K562 (cell line): ENCODE measurements around the gene SRGN. TPM values are rescaled to one million over a fixed set of nuclear protein-coding genes. Genes with fewer than 3 reads are reported as not detected.

Experiments used
- BACH1 ChIP-seq: fragments of 200-800 bp; sonication (Bioruptor generic); IDR thresholded peaks from 2 replicates; pipeline ENCODE4 v1.6.1; 2016; ENCODE audit warnings: missing genetic modification characterization, missing compliant biosample characterization
- CEBPB ChIP-seq: fragments of 450-650 bp; IDR thresholded peaks from 2 replicates; pipeline ENCODE4 v1.6.1; 2016; ENCODE audit warnings: missing genetic modification characterization, missing compliant biosample characterization
- CREM ChIP-seq: IDR thresholded peaks from 2 replicates; pipeline ENCODE4 v1.6.1; 2014; ENCODE audit warnings: antibody characterized with exemption, low read depth
- GATAD2A ChIP-seq: fragments of 450-650 bp; IDR thresholded peaks from 2 replicates; pipeline ENCODE4 v1.6.1; 2017
- GTF2A2 ChIP-seq: IDR thresholded peaks from 2 replicates; pipeline ENCODE4 v1.6.1; 2016; ENCODE audit warnings: mild to moderate bottlenecking, missing genetic modification characterization, missing compliant biosample characterization
- HCFC1 ChIP-seq: IDR thresholded peaks from 2 replicates; pipeline ENCODE4 v1.6.1; 2012; ENCODE audit warnings: low read depth, low read length, improper control_type of control experiment
- KAT7 ChIP-seq: sonication (generic); formaldehyde crosslinking; IDR thresholded peaks from 2 replicates; pipeline ENCODE4 v1.8.0; 2022; ENCODE audit warnings: missing genetic modification reagents, mild to moderate bottlenecking, borderline replicate concordance
- LARP7 ChIP-seq: fragments of 450-650 bp; IDR thresholded peaks from 2 replicates; pipeline ENCODE4 v1.6.1; 2016
- MAZ ChIP-seq, 2 experiments: fragments of 450-650 bp in 1 of 2; sonication (generic) in 1 of 2; formaldehyde crosslinking; IDR thresholded peaks in 1 of 2; conservative IDR thresholded peaks in 1 of 2; 2 replicates each; pipeline versions ENCODE4 v1.4.0 to v1.5.0; 2020; ENCODE audit warnings: mild to moderate bottlenecking in 1 of 2, missing genetic modification reagents in 1 of 2
- MEF2D ChIP-seq: conservative IDR thresholded peaks from 2 replicates; pipeline ENCODE4 v1.6.1; 2016; ENCODE audit warnings: low read depth, missing genetic modification characterization, missing compliant biosample characterization
- POLR2A ChIP-seq: fragments of 450-650 bp; conservative IDR thresholded peaks from 2 replicates; pipeline ENCODE4 v1.6.1; 2016
- RHOXF2B ChIP-seq: fragments of 250-450 bp; sonication (Bioruptor Pico); conservative IDR thresholded peaks from 2 replicates; pipeline ENCODE4 v1.5.1; 2021
- SNIP1 ChIP-seq: fragments of 450-650 bp; IDR thresholded peaks from 2 replicates; pipeline ENCODE4 v1.7.1; 2017; ENCODE audit warnings: low read depth, mild to moderate bottlenecking
- TCFL5 ChIP-seq: fragments of 250-450 bp; sonication (Bioruptor Pico); conservative IDR thresholded peaks from 2 replicates; pipeline ENCODE4 v1.6.1; 2021; ENCODE audit warnings: mild to moderate bottlenecking, moderate library complexity, matching md5 sums
- U2AF1 ChIP-seq: fragments of 200-400 bp; formaldehyde crosslinking; optimal IDR thresholded peaks from 2 replicates; pipeline ENCODE3; 2017; ENCODE audit warnings: mild to moderate bottlenecking, low read depth, low read length, moderate library complexity
- ZNF408 ChIP-seq: fragments of 250-450 bp; sonication (Bioruptor Pico); IDR thresholded peaks from 2 replicates; pipeline ENCODE4 v1.4.0; 2020; ENCODE audit warnings: low read depth, mild to moderate bottlenecking, moderate library complexity
- ZNF830 ChIP-seq: fragments of 250-450 bp; sonication (Bioruptor Pico); IDR thresholded peaks from 2 replicates; pipeline ENCODE4 v1.5.0; 2021; ENCODE audit warnings: mild to moderate bottlenecking
- ZZZ3 ChIP-seq: fragments of 450-650 bp; IDR thresholded peaks from 2 replicates; pipeline ENCODE4 v1.6.1; 2016; ENCODE audit warnings: antibody characterized with exemption, mild to moderate bottlenecking, moderate library complexity
- polyA plus RNA-seq, 8 experiments: library from polyadenylated mRNA; depleted of rRNA in 4 of 8; stranded (reverse) in 5 of 8; unstranded in 3 of 8; fragments of >200 nt; fragmentation: Nextera tagmentation in 2 of 8; fragmentation: Illumina TruSeq in 1 of 8; extraction: Ambion mirVana in 2 of 8; extraction: Trizol in 1 of 8; gene quantifications; 2 replicates each; pipeline versions ENCODE4 v1.2.1 to v1.2.3, GENCODE V29; 2011 to 2014; ENCODE audit warnings: inconsistent platforms in 1 of 8, missing spikeins in 1 of 8
- total RNA-seq, 7 experiments: library from RNA; depleted of rRNA in 6 of 7; stranded (reverse); fragments of >200 nt in 6 of 7; fragmentation: Illumina TruSeq in 2 of 7; extraction: Trizol in 2 of 7; gene quantifications; 2 replicates each; pipeline versions ENCODE4 v1.2.1 to v1.2.3, GENCODE V29; 2011 to 2021; ENCODE audit warnings: low replicate concordance in 1 of 7
- TF ChIP-seq, protein P1 (sequence below): fragments of 450-650 bp; formaldehyde crosslinking; IDR thresholded peaks from 2 replicates; pipeline ENCODE4 v1.4.0; 2022; ENCODE audit warnings: mild to moderate bottlenecking, moderate library complexity
- TF ChIP-seq, protein P2 (sequence below), 2 experiments: IDR thresholded peaks; 2 replicates each; pipeline ENCODE4 v1.6.1; 2011; ENCODE audit warnings: borderline replicate concordance in 1 of 2, control low read depth in 1 of 2, low read depth in 1 of 2, low read length in 1 of 2, mild to moderate bottlenecking in 1 of 2, mixed read lengths in 1 of 2, moderate library complexity in 1 of 2; ENCODE audit not compliant: insufficient read depth in 1 of 2, insufficient read length in 1 of 2, poor library complexity in 1 of 2, severe bottlenecking in 1 of 2; ENCODE audit errors: extremely low read depth in 1 of 2
- TF ChIP-seq, protein P3 (sequence below): fragments of 250-450 bp; sonication (Bioruptor Pico); IDR thresholded peaks from 2 replicates; pipeline ENCODE4 v1.6.1; 2021; ENCODE audit warnings: mild to moderate bottlenecking
- TF ChIP-seq, protein P4 (sequence below): fragments of 450-650 bp; conservative IDR thresholded peaks from 2 replicates; pipeline ENCODE4 v1.6.1; 2016; ENCODE audit warnings: missing genetic modification characterization, low read depth, mild to moderate bottlenecking, control low read depth, missing compliant biosample characterization
- TF ChIP-seq, protein P5 (sequence below), 2 experiments: fragments of 450-650 bp in 1 of 2; sonication (generic) in 1 of 2; formaldehyde crosslinking; conservative IDR thresholded peaks; 2 replicates each; pipeline versions ENCODE4 v1.4.0 to v1.8.1; 2020 to 2022; ENCODE audit warnings: mild to moderate bottlenecking in 1 of 2, missing genetic modification reagents in 1 of 2

The SRGN gene
- total and polyA plus RNA-seq, 9 of the 15 experiments (the other 6 are each of a cell fraction or from before 2014, with no cell fraction given) = 136 to 304 (median 180) TPM

DNA sequence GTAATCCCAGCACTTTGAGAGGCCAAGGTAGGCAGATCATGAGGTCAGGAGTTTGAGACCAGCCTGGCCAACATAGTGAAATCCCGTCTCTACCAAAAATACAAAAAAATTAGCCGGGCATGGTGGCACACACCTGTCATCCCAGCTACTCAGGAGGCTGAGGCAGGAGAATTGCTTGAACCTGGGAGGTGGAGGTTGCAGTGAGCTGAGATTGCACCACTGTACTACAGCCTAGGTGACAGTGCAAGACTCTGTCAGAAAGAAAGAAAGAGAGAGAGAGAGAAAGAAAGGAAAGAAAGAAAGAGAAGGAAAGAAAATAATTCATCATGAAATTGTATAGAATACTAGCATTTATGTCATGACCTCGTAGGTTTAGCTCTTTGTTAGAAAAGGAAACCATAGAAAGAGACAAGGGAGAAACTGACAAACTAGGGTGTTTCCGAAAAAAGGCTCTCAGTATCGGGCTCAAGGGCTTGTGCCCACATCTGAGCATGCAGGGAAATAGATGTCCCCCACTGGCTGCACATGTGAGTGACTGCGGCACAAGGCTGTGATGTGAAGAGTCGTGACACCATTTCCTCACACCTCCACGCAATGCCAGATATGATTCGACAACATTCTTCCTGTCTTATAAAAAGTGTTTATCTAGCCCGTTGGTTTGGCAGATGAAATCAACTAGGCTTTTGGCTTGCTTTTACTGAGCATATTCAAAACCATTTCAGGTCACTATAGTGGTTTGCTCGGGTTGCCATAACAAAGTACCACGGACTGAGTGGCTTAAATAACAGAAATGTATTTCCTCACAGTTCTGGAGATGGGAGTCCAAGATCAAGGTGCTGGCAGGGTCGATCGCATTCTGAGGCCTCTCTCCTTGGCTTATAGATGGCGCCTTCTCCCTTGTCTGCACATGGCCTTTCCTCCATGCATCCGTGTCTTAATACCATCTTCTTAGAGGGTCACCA, 2.0 kb downstream of the SRGN start (continued):
- TF ChIP-seq, protein P1, sequence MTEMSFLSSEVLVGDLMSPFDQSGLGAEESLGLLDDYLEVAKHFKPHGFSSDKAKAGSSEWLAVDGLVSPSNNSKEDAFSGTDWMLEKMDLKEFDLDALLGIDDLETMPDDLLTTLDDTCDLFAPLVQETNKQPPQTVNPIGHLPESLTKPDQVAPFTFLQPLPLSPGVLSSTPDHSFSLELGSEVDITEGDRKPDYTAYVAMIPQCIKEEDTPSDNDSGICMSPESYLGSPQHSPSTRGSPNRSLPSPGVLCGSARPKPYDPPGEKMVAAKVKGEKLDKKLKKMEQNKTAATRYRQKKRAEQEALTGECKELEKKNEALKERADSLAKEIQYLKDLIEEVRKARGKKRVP = no peak
- no peak for TF ChIP-seq ZNF408 (CRISPR knock-in tag)
- 0 out of 2 replicates have a peak, but pooled peaks have one; percentile 32 for TF ChIP-seq ZZZ3
- TF ChIP-seq CEBPB = no peak
- no peak for TF ChIP-seq MAZ (CRISPR knock-in tag; conservative IDR thresholded peaks at IDR 0.05 in 1 of 2, IDR thresholded peaks at IDR 0.05 in 1 of 2)
- TF ChIP-seq SNIP1 = no peak
- 0 out of 2 replicates have a peak, but pooled peaks have one; percentile 32 for TF ChIP-seq RHOXF2B
- peak; percentile 90 for TF ChIP-seq CREM
- 0 out of 2 replicates have a peak, but pooled peaks have one; percentile 28 for TF ChIP-seq POLR2A
- no peak for TF ChIP-seq HCFC1
- TF ChIP-seq TCFL5 (CRISPR knock-in tag) = no peak
- TF ChIP-seq, protein P2, sequence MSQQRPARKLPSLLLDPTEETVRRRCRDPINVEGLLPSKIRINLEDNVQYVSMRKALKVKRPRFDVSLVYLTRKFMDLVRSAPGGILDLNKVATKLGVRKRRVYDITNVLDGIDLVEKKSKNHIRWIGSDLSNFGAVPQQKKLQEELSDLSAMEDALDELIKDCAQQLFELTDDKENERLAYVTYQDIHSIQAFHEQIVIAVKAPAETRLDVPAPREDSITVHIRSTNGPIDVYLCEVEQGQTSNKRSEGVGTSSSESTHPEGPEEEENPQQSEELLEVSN (IDR thresholded peaks at IDR 0.05; ENCODE audit: borderline replicate concordance in 1 of 2, extremely low read depth in 1 of 2, insufficient read depth in 1 of 2, insufficient read length in 1 of 2, low read depth in 1 of 2, low read length in 1 of 2, poor library complexity in 1 of 2, severe bottlenecking in 1 of 2) = peak; percentile 34 to 84
- no peak for TF ChIP-seq MEF2D (tag)
- no peak for TF ChIP-seq ZNF830 (CRISPR knock-in tag)
- TF ChIP-seq KAT7 (CRISPR knock-in tag) = peak; percentile 71; the same call in 1 of the 2 replicates
- TF ChIP-seq, protein P3, sequence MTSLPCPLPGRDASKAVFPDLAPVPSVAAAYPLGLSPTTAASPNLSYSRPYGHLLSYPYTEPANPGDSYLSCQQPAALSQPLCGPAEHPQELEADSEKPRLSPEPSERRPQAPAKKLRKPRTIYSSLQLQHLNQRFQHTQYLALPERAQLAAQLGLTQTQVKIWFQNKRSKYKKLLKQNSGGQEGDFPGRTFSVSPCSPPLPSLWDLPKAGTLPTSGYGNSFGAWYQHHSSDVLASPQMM (CRISPR knock-in tag) = no peak
- TF ChIP-seq, protein P4, sequence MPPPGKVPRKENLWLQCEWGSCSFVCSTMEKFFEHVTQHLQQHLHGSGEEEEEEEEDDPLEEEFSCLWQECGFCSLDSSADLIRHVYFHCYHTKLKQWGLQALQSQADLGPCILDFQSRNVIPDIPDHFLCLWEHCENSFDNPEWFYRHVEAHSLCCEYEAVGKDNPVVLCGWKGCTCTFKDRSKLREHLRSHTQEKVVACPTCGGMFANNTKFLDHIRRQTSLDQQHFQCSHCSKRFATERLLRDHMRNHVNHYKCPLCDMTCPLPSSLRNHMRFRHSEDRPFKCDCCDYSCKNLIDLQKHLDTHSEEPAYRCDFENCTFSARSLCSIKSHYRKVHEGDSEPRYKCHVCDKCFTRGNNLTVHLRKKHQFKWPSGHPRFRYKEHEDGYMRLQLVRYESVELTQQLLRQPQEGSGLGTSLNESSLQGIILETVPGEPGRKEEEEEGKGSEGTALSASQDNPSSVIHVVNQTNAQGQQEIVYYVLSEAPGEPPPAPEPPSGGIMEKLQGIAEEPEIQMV (tag) = no peak
- no peak for TF ChIP-seq GTF2A2
- TF ChIP-seq GATAD2A = 0 out of 2 replicates have a peak, but pooled peaks have one; percentile 15
- TF ChIP-seq, protein P5, sequence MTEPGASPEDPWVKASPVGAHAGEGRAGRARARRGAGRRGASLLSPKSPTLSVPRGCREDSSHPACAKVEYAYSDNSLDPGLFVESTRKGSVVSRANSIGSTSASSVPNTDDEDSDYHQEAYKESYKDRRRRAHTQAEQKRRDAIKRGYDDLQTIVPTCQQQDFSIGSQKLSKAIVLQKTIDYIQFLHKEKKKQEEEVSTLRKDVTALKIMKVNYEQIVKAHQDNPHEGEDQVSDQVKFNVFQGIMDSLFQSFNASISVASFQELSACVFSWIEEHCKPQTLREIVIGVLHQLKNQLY (CRISPR knock-in tag; conservative IDR thresholded peaks at IDR 0.05) = no peak
- no peak for TF ChIP-seq U2AF1
- TF ChIP-seq BACH1 (tag) = 0 out of 2 replicates have a peak, but pooled peaks have one; percentile 49
- TF ChIP-seq LARP7 = peak; percentile 63; the same call in 1 of the 2 replicates
